GM20000 (cell line): Measurements from ENCODE around the gene DLG2.

Source experiments
- DNase-seq: peaks from one replicate; pipeline ENCODE4 v3.0.0; 2012; ENCODE audit warnings: low spot score
- CTCF ChIP-seq: IDR thresholded peaks from 2 replicates; pipeline ENCODE4 v1.5.1; 2012; ENCODE audit warnings: mild to moderate bottlenecking, control low read depth; ENCODE audit errors: extremely low read depth, missing control alignments

Gene DLG2

GRCh38 chr11:84212468-84213390, 1414.4 kb downstream of the DLG2 start:
- DNase-seq = no peak
- no peak for TF ChIP-seq CTCF

GRCh38 chr11:84211896-84212295, 1415.2 kb downstream of the DLG2 start:
- no peak for TF ChIP-seq CTCF

GRCh38 chr11:84194696-84195095, 1432.4 kb downstream of the DLG2 start:
- DNase-seq = no peak
- TF ChIP-seq CTCF = no peak

More at GRCh38 chr11:84211896-84212295, 1415.2 kb downstream of the DLG2 start:
- DNase-seq = no peak

- TF ChIP-seq CTCF = no peak
- no peak for DNase-seq
These were observed 1433.4 kb downstream of the DLG2 start for GRCh38 chr11:84193706-84194105.

- no peak for TF ChIP-seq CTCF
- no peak for DNase-seq
These were observed 1438.6 kb downstream of the DLG2 start for GRCh38 chr11:84188521-84188920.

GRCh38 chr11:84173078-84173477, 1454.1 kb downstream of the DLG2 start:
- DNase-seq = no peak
- no peak for TF ChIP-seq CTCF

GRCh38 chr11:84165139-84165538, 1462.0 kb downstream of the DLG2 start:
- DNase-seq = no peak
- no peak for TF ChIP-seq CTCF
